Esophagus mucosa (tissue), 1 donor: ENCODE measurements around the gene CLIP1. TPM values are rescaled to one million over a fixed set of nuclear protein-coding genes. Genes with fewer than 3 reads are reported as not detected.
"Not testable (repeated sequence)": the region's sequence is repeated elsewhere in the genome, so short reads cannot be mapped to it uniquely, and the experiment has no call there.

Source experiments
- ATAC-seq: fragments of 200-7000 bp; cut with Tn5 transposase; one replicate; pipeline ENCODE4 v1.9.1; 2020
- total RNA-seq: library from RNA; stranded (reverse); gene quantifications from one replicate; pipeline ENCODE4 v1.2.4, GENCODE V29; 2023
- donor health status: DM: yes; HTN: yes; CAD: no.

CLIP1 gene
- total RNA-seq, 1 donor from 2014 or later, result 132 TPM

DNA sequence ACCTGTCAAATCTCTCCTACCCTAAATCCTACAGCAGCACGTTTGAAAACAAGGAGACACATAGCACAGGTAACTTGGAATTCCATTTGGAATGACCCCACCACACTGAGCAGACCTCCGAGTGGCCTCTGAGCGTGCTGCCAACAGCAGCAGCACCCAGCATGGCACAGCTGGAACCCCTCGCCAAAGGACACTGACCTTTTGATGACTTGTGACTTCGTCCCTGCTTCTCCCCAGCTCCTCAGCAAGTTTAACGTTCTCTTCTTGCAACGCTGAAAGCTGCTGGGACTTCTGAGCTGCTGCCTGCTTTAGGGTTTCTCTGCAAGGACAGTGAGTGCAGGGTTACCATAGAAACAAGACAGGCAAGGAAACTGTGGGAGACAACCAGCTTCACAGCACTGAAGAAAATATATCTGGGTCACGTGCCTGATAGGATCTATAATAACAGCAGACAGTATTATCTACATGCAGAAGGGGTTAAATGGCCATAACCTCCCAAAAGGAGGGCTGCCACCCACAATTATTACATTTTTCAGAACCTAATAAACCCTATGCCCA lies 112.8 kb downstream of the CLIP1 start:
- ATAC-seq, result no peak

DNA sequence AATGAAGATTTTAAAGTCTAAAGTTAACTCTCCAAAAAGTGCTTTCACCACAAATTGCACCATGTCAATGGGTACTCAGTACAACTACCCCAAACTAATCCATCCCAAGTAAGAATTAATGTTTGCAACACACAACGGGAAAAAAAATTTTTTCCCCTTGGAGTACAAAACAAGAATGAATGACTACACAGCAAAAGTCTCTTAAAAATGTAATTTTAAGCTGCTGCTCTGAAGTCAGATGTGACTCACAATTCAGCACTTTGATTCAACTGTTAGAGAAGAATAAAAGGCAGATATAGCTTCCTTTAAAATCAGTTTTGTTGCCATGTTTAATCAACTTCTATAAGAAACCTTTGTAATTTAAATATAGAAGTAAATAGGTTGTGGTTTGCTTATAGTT lies 113.7 kb downstream of the CLIP1 start:
- no peak for ATAC-seq

DNA sequence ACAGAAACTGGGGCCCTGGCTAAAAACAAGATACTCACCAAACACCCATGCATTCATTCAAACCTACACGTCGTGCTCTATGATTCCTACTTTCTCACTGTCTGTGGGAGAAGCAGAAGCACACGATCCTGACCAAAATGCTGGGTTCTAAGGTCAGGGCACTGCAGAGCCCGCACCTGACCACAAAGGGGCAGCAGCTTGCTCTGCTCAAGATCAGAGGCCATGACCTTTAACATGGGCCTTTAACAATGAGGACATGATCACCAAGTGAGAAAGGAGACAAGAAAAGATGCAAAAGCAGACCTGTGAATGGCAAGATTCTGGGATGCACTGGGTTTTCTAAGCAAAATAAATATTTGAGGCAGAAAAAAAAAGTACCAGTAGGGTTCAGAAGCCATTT lies 116.1 kb downstream of the CLIP1 start:
- no peak for ATAC-seq

DNA sequence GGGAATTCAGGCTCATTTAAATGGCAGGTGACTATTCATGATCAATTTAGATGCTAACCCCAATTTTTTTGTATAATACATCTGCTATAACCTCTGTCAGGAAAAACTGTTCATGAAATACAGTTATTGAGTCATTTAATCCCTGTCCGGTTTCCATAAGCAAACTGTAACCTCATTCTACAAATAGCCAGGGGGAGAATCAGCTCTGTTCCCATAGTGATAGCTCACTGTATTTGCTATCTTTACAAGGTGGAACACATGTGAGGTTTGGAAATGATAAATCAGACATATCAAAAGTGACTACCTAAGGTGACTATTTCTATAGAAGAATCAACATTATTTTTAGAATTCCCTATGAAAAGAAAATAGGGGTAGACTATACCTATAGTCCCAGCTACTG lies 117.5 kb downstream of the CLIP1 start:
- no peak for ATAC-seq

DNA sequence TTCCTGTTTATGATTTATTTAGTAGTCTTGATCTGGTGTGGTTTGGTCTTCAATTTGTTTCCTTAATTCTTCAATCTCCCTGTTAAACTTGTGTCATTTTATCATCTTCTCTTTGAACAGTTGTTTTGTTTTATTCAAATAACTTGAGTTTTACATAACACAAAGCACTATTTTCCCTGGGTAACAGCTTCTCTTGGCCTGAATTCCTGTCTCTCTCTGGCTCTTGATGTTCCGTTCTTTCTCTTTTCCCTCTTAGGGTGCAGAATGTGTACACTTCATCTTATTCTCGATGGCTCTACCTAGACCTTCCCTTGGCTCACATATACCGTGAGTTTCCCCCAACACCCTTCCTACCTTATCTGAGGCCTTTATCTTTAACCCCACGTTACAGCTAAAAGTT lies 119.4 kb downstream of the CLIP1 start:
- no peak for ATAC-seq

DNA sequence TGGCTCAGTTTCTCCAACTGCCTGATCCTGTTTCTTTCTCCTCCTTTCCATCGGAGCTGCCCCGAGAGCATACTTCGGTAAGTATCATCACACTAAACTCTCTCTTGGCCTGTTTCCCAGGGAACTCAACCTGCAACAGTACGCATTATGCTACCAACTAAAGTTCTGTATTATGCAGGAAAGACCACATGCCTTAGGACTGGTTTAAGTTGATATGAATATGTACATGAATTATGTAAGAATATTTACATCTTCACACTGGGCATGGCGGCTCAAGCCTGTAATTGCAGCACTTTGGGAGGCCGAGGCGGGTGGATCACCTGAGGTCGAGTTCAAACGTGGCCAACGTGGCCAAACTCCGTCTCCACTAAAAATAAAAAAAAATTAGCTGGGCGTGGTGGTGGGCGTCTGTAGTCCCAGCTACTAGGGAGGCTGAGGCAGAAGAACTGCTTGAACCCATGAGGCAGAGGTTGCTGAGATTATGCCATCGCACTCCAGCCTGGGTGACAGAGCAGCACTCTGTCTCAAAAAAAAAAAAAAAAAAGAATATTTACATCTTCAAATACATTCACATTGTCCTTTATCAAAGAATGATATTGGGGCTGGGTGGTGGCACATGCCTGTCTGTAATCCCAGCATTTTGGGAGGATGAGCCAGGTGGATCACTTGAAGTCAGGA lies 124.3 kb downstream of the CLIP1 start:
- ATAC-seq, result no peak

DNA sequence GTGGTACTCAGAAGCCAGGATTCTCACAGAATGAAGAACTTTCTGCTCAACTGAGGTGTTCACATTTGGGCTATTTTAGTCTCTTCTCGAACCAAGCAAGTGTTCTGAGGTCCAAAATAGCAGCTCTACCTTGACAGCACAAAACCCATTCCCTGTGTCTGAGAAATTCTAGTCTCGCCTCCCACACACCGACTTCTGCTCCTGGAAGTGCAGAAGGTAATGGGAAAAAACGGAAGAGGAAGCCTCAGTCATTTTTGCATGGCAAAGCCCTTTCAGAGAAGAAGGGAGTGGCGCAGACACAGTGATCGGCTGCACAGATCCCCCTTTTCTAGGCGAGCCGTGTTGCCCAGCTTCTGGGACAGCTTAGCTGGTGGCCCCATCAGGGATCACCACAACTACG lies 125.0 kb downstream of the CLIP1 start:
- ATAC-seq, result no peak

DNA sequence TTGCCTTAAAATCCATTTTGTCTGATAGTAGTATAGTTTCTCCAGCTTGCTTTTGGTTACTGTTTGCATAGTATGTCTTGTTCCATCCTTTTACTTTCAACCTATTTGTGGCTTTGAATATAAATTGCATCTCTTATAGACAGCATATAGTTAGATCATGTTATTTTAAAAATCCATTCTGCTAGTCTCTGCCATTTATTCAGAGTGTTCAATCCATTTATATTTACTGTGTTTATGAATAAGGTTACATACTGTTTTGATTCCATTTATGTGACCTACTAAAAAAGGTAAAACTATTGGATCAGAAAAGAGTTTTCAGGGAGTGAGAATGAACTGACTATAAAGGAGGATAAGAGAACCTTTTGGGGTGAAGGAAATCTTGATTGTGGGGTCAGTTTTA lies 126.6 kb downstream of the CLIP1 start:
- ATAC-seq, result no peak

DNA sequence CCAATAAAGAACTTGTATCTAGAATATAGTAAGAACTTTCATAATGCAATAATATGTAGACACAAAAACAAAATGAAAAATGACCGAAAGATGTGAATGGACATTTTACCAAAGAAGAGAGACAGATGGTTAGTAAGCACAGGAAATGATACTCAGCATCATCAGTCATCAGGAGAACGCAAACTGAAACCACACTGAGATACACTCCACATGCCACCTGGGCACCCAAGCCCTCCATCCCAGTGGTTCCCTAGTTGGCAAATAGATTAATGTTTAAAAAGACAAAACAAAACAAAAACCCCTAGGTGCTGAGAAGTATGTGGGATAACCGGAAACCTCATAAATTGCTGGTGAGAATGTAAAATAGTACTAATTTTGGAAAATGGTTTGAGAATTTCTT lies 129.4 kb downstream of the CLIP1 start:
- no peak for ATAC-seq

DNA sequence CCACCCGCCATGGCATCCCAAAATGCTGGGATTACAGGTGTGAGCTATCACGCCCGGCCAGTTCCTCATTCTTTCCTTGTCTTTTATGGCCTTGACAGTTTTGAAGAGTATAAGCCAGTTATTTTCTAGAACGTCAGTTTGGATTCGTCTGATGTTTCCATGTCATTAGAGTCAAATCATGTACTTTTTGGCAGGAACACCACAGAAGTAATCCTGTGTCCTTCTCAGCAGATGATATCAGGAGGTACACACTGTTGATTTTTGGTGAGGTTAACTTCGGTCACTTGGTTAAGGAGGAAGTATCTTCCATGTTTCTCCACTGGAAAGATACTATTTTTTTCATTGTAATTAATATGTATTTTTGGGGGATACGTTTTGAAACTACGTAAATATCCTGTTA lies 131.0 kb downstream of the CLIP1 start:
- ATAC-seq, result no peak

DNA sequence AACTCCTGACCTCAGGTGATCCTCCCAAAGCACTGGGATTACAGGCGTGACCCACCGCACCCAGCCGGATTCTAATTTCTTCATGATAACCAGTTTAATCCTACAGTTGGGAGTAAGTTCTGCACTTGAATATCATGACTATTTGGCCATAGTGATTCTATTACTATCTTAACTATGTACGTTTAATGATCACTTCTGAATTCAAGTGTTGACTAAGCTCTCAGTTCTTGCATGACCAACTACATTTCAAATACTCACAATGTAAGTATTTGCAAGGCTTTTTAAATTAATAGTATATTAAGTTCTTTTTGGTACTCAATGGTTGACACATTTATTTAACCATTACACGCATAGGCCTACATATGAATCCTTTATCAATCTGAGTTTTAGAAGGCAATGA lies 138.8 kb downstream of the CLIP1 start:
- ATAC-seq, result no peak

DNA sequence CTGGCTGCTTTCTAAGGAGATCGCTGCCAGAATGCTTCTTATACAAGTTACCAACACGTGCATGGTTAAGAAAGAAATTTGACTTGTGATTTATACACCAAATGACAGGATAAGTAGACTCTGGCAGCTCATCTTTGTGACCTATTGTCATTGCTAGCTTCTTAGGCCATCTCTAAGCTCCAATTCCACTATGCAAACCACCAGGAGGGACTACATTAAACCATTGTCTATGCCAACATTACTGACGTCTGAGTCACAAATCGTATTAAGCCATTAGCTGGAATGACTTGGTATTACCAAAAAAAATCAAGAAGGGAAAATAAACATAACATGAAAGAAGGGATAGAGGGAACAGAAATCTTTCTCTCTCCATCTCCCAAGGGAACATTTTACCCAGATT lies 140.4 kb downstream of the CLIP1 start:
- peak; percentile 59 for ATAC-seq

DNA sequence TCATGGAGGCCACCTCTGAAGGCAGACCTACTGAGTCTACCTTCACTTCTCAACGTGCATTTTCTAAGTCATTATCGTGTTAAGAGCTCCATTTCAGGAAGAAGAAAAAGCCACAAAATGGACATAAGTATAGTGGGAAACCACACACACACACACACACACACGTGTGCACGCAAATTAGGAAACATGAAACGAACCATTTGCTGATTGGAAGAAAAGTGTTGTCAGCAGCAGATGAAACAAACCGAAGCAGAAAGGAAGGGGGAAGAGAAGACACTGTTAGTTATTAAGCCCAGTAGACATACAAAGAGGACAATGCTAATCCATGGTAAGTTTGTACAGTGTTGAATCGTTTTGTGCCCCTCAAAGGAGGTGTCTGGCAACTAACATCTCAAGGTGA lies 146.2 kb downstream of the CLIP1 start:
- no peak for ATAC-seq

DNA sequence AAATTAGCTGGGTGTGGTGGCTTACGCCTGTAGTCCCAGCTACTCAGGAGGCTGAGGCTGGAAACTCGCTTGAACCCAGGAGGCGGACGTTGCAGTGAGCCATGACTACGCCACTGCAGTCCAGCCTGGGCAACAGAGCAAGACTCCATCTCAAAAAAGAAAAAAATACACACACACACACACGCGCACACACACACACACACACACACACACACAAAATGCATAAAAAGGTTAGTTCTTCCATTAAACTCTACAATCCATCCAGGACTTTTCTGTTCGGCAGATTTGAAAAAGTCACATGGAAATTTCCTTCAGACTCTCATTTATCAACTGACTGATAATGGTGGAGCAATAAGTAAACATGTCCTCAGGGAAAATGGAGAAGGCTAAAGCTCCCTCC lies 147.0 kb downstream of the CLIP1 start:
- ATAC-seq, result no peak

DNA sequence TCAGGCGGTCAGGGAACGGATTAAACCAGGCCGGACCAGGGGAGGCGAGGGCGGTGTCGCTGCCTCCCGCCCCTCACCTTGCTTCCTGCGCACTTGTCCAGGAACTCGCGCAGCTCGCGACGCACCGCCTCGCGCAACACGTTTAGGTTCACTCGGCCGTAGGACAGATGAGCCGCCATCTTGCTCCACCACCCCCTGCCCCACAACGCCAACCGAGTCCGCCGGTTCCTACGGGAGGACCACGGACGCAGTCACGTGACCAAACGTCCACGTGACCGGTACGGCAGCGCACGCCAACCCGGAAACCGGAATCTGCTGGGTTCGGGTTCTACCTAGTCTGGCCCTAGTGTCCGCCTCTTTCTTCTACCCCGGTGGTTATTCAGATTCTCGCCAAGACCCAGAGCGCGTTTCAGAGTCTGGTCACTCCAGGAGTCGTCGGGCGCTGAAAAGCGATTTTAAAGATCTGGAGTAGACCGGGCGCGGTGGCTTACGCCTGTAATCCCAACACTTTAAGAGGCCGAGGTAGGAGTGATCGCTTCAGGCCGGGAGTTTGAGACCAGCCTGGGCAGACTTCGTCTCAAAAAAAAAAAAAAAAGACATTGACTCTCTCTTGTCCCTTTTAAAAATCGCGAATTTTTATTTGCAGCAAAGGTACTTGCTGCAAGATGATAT lies 156.1 kb downstream of the CLIP1 start, which contains the start of gene VPS33A:
TSS of gene VPS33A (minus strand) at position 265 of the 672 bp plus-strand sequence. CDS start at position 179, 86 bp downstream.
- peak; percentile 93 for ATAC-seq

DNA sequence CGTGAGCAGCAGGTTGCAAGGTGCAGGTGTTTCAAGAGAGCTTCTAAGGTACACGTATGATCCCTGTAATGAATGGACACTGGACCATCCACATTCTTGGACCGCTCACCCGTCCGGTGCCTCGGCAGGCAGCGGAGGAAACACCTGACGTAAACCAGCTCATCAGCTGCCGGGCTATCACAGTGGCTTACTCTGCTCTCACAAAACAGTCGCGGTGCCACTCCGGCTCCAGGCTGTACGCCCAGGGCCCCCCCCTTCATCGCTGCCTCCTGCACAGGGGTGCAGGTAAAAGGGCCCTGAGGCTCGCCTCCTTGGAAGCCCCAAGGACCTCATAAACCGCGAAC lies 156.6 kb downstream of the CLIP1 start:
- ATAC-seq, result peak; percentile 77

DNA sequence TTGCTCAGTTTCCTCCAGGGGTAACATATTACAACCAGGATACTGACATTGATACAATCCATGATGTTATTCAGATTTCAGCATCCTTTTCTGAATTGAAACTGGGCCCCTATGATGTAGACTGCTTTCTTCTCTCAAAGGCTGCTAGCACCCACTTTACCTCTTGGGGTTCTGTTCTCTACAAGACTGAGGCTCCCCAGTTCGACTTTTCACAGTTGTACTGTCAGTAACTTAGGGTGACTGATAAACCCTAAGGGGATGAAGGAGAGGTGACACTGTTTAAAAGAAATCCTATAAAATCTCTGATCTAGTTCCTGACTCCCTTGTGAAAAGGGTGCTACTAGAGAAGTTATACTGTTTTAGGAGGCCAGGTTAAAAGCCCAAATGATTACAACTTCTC lies 157.0 kb downstream of the CLIP1 start:
- ATAC-seq, result no peak

DNA sequence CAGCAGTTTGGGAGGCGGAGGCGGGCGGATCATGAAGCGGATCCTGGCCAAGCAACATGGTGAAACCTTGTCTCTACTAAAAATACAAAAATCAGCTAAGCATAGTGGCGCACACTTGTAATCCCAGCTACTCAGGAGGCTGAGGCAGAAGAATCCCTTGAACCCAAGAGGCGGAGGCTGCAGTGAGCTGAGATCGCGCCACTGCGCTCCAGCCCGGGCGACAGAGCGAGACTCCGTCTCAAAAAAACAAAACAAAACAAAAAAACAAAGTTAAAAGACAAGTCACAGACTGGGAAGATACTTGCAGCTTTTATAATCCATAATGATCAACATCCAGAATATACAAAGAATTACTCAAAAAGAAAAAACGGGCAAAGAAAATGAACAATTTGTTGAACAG lies 161.7 kb downstream of the CLIP1 start:
- ATAC-seq, result not testable (repeated sequence)

DNA sequence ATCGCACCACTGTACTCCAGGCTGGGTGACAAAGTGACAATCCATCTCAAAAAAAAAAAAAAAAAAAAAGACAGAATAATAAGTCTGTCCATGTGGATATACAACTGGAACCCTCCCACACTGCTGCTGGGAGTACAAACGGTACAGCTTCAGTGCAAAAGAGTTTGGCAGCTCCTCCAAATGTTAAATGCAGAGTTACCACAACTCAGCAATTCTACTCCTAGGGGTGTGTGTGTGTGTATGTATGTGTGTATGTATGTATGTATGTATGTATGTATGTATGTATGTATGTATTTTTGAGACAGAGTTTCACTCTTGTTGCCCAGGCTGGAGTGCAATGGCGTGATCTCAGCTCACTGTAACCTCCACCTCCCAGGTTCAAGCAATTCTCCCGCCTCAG lies 163.5 kb downstream of the CLIP1 start:
- ATAC-seq, result not testable (repeated sequence)

DNA sequence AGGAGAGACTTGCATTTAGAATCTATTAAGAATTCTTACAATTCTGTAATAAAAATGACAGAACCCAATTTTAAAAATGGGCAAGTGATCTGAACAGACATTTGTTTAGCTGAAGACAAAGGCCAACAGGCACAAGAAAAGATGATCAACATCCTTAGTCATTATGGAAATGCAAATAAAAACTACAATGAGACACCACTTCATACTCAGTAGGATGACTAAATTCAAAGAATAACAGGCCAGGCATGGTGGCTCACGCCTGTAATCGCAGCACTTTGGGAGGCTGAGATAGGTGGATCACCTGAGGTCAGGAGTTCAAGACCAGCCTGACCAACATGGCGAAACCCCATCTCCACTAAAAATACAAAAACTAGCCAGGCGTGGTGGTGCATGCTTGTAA lies 164.0 kb downstream of the CLIP1 start:
- ATAC-seq, result not testable (repeated sequence)

DNA sequence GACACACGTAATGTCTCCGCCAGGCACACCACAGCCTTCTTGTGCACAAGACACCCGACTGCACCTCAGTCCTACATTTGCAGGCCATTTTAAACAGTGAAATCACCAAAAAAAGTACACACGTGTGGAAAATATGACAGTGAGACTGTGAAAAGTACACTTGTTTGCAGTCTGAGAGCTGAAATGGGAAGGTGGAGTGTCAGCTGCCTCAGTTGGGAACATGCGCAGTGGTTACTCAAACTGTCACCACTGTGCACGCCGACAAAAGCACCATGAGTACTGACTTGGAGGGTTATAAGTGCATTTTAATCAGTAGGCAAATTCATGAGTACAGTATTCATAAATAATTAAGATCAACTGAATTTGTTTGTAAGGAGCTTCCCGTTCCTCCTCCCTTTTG lies 171.9 kb downstream of the CLIP1 start:
- no peak for ATAC-seq

DNA sequence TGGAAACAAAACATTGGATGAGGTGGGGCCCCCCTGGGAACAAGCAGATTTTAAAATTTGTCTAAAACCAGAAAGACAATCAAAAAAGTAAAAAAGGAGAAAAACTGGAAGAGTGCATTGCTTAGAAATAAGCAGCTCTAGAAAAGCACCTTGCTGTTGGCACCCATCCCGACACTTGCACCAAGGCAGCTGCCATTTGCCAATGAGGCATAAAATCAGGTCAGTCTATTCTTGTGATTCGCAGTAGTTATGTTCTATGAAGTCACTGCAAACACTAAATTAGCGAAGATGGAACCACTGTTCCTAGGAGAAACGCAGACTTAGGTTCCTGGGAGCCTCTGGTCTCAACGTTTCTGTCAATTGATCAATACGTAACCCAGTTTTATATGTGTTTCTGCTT lies 172.4 kb downstream of the CLIP1 start:
- ATAC-seq, result no peak

DNA sequence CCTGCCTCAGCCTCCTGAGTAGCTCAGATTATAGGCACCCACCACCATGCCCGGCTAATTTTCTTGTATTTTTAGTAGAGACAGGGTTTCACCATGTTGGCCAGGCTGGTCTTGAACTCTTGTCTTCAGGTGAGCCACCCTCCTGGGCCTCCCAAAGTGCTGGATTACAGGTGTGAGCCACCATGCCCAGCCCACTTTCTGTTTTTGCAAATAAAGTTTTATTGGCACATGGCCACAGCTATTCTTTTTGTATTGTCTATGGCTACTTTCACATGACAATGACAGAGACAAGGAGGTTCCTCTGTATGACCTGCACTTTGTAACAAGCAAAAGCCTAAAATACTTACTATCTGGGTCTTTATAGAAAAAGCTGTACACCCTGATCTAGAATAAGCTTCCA lies 176.9 kb downstream of the CLIP1 start:
- no peak for ATAC-seq
